BLaER1 treated with 17β-estradiol and CSF1 and Interleukin-3, amounts not matched to agents 10 nM and 100 nM (cell line): Measurements from ENCODE around the gene CCNDBP1.

ENCODE experiments used
- H3K27ac ChIP-seq, 11 experiments: shearing (Covaris generic); formaldehyde crosslinking; 2 replicates each; pipeline ENCODE4 v1.8.1; 2022
- H3K27me3 ChIP-seq, 11 experiments: shearing (Covaris generic); formaldehyde crosslinking; 2 replicates each; pipeline ENCODE4 v1.8.1; 2022
- H3K36me3 ChIP-seq, 11 experiments: shearing (Covaris generic); formaldehyde crosslinking; 2 replicates each; pipeline ENCODE4 v1.8.1; 2022
- H3K4me1 ChIP-seq, 10 experiments: shearing (Covaris generic); formaldehyde crosslinking; 2 replicates each; pipeline ENCODE4 v1.8.1; 2022
- H3K4me2 ChIP-seq, 11 experiments: shearing (Covaris generic); formaldehyde crosslinking; 2 replicates each; pipeline ENCODE4 v1.8.1; 2022
- H3K4me3 ChIP-seq, 10 experiments: shearing (Covaris generic); formaldehyde crosslinking; 2 replicates each; pipeline ENCODE4 v1.8.1; 2022
- H3K9ac ChIP-seq, 11 experiments: shearing (Covaris generic); formaldehyde crosslinking; 2 replicates each; pipeline ENCODE4 v1.8.1; 2022
- H3K9me3 ChIP-seq, 11 experiments: shearing (Covaris generic); formaldehyde crosslinking; replicated peaks in 1 of 11; 2 replicates each; pipeline ENCODE4 v1.8.1; 2022
- H4K20me1 ChIP-seq, 11 experiments: shearing (Covaris generic); formaldehyde crosslinking; 2 replicates each; pipeline ENCODE4 v1.8.1; 2022
- Cebpa-rat ChIP-seq, 11 experiments: shearing (Covaris generic); IDR thresholded peaks; 2 replicates each; pipeline ENCODE4 v1.8.1; 2022

The CCNDBP1 gene

GRCh38 chr15:43246261-43246774, 61.1 kb downstream of the CCNDBP1 start:
- Histone ChIP-seq H3K27me3 (peaks cover 0 to 56% (median 0%) of the 10 kb centered on the region in 11 experiments; a peak in 8 of 22 replicates), H3K27ac (no peak overlapping the region), H3K9ac (no peak overlapping the region), H3K4me1 (peaks cover 14 to 26% (median 18%) of the 10 kb centered on the region in 10 experiments), H4K20me1 (peaks cover 0 to 10% (median 0%) of the 10 kb centered on the region in 11 experiments; a peak in 1 of 22 replicates), H3K4me3 (no peak overlapping the region), H3K9me3 (peaks cover 0 to 6% (median 0%) of the 10 kb centered on the region in 11 experiments; a peak in 2 of 22 replicates), H3K4me2 (peak overlapping the region in 7 of 11 experiments; percentile 3 to 38 (median 11); a peak in 7 of 22 replicates), H3K36me3 (no peaks in the 10 kb centered on the region)
- no peak for TF ChIP-seq Cebpa-rat (IDR thresholded peaks at IDR 0.05)
